HepG2 (cell line): ENCODE measurements around the gene GLIPR1. TPM values are rescaled to one million over a fixed set of nuclear protein-coding genes. Genes with fewer than 3 reads are reported as not detected.

Source experiments
- DNMT3B ChIP-seq: conservative IDR thresholded peaks from 2 replicates; pipeline ENCODE4 v1.6.1; 2016; ENCODE audit warnings: missing biosample characterization, control low read depth
- MBNL3 ChIP-seq: fragments of 250-450 bp; sonication (Bioruptor Pico); conservative IDR thresholded peaks from 2 replicates; pipeline ENCODE4 v1.8.0; 2022; ENCODE audit warnings: mild to moderate bottlenecking, inconsistent platforms
- MTA1 ChIP-seq: sonication (generic); formaldehyde crosslinking; IDR thresholded peaks from 2 replicates; pipeline ENCODE4 v1.4.0; 2020; ENCODE audit warnings: missing genetic modification reagents, mild to moderate bottlenecking, borderline replicate concordance
- REXO4 ChIP-seq: sonication (generic); formaldehyde crosslinking; IDR thresholded peaks from 2 replicates; pipeline ENCODE4 v1.8.0; 2022; ENCODE audit warnings: missing genetic modification reagents, mild to moderate bottlenecking, borderline replicate concordance
- SNAI1 ChIP-seq: sonication (generic); formaldehyde crosslinking; IDR thresholded peaks from 2 replicates; pipeline ENCODE4 v1.5.0; 2020; ENCODE audit warnings: mild to moderate bottlenecking, missing genetic modification reagents, borderline replicate concordance
- ZKSCAN1 ChIP-seq: fragments of 150-350 bp; IDR thresholded peaks from 2 replicates; pipeline ENCODE4 v1.6.1; 2014; ENCODE audit warnings: low read length
- ZNF562 ChIP-seq: sonication (generic); formaldehyde crosslinking; IDR thresholded peaks from 2 replicates; pipeline ENCODE4 v1.8.0; 2022; ENCODE audit warnings: missing genetic modification reagents, borderline replicate concordance
- ZNF768 ChIP-seq: sonication (generic); formaldehyde crosslinking; IDR thresholded peaks from 2 replicates; pipeline ENCODE4 v1.4.0; 2020; ENCODE audit warnings: missing genetic modification reagents
- ZNF776 ChIP-seq: sonication (generic); formaldehyde crosslinking; IDR thresholded peaks from 2 replicates; pipeline ENCODE4 v1.4.0; 2020; ENCODE audit warnings: mild to moderate bottlenecking, missing genetic modification reagents
- ZNF777 ChIP-seq: sonication (generic); formaldehyde crosslinking; IDR thresholded peaks from 2 replicates; pipeline ENCODE4 v1.4.0; 2020; ENCODE audit warnings: missing genetic modification reagents
- polyA plus RNA-seq, 8 experiments: library from polyadenylated mRNA; depleted of rRNA in 3 of 8; stranded (reverse) in 7 of 8; unstranded in 1 of 8; fragments of >200 nt; fragmentation: Illumina TruSeq in 4 of 8; extraction: Trizol in 4 of 8; gene quantifications; 2 replicates each; pipeline versions ENCODE4 v1.2.1 to v1.2.3, GENCODE V29; 2011 to 2016; ENCODE audit warnings: low read depth in 4 of 8, missing spikeins in 1 of 8, mixed read lengths in 1 of 8; ENCODE audit not compliant: insufficient read depth in 1 of 8
- total RNA-seq, 5 experiments: library from RNA; depleted of rRNA; stranded (reverse); fragments of >200 nt; fragmentation: Illumina TruSeq; extraction: Trizol; gene quantifications; 2 replicates each; pipeline ENCODE4 v1.2.3, GENCODE V29; 2016; ENCODE audit warnings: low read depth in 1 of 5
- TF ChIP-seq, protein P1 (sequence below): sonication (generic); formaldehyde crosslinking; IDR thresholded peaks from 2 replicates; pipeline ENCODE4 v1.4.0; 2020; ENCODE audit warnings: mild to moderate bottlenecking, missing genetic modification reagents
- TF ChIP-seq, protein P2 (sequence below): sonication (generic); formaldehyde crosslinking; IDR thresholded peaks from 2 replicates; pipeline ENCODE4 v1.8.1; 2022; ENCODE audit warnings: low read depth, mild to moderate bottlenecking, missing genetic modification reagents
- TF ChIP-seq, protein P3 (sequence below): sonication (generic); formaldehyde crosslinking; conservative IDR thresholded peaks from 2 replicates; pipeline ENCODE4 v1.8.1; 2023; ENCODE audit warnings: missing genetic modification reagents
- TF ChIP-seq, protein P4 (sequence below): sonication (generic); formaldehyde crosslinking; IDR thresholded peaks from 2 replicates; pipeline ENCODE4 v1.4.0; 2020; ENCODE audit warnings: missing genetic modification reagents

Gene GLIPR1
- total and polyA plus RNA-seq, 2 of the 13 experiments (the other 11 are each of a cell fraction or from before 2014, with no cell fraction given): 1.9 to 5.0 TPM

DNA sequence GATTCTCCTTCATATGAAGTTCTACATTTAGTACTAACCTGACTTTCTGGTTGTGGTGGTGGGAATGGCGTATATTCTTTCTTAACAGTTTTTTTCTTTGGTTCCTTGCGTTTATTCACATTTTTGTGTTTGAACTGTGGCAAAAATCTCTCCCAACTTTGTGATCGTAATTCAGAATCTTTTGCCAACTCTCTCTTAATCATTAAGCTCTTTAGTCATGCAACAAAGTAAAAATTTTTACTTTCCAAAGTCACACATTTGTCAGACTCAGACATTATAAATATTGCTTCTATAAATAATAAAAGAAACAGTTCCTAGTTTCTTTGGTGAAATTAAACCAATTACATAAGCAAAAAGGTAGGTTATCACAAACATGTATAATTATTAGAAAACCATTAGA lies 23.3 kb downstream of the GLIPR1 start (continued):
- TF ChIP-seq, protein P1, sequence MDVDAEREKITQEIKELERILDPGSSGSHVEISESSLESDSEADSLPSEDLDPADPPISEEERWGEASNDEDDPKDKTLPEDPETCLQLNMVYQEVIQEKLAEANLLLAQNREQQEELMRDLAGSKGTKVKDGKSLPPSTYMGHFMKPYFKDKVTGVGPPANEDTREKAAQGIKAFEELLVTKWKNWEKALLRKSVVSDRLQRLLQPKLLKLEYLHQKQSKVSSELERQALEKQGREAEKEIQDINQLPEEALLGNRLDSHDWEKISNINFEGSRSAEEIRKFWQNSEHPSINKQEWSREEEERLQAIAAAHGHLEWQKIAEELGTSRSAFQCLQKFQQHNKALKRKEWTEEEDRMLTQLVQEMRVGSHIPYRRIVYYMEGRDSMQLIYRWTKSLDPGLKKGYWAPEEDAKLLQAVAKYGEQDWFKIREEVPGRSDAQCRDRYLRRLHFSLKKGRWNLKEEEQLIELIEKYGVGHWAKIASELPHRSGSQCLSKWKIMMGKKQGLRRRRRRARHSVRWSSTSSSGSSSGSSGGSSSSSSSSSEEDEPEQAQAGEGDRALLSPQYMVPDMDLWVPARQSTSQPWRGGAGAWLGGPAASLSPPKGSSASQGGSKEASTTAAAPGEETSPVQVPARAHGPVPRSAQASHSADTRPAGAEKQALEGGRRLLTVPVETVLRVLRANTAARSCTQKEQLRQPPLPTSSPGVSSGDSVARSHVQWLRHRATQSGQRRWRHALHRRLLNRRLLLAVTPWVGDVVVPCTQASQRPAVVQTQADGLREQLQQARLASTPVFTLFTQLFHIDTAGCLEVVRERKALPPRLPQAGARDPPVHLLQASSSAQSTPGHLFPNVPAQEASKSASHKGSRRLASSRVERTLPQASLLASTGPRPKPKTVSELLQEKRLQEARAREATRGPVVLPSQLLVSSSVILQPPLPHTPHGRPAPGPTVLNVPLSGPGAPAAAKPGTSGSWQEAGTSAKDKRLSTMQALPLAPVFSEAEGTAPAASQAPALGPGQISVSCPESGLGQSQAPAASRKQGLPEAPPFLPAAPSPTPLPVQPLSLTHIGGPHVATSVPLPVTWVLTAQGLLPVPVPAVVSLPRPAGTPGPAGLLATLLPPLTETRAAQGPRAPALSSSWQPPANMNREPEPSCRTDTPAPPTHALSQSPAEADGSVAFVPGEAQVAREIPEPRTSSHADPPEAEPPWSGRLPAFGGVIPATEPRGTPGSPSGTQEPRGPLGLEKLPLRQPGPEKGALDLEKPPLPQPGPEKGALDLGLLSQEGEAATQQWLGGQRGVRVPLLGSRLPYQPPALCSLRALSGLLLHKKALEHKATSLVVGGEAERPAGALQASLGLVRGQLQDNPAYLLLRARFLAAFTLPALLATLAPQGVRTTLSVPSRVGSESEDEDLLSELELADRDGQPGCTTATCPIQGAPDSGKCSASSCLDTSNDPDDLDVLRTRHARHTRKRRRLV (CRISPR knock-in tag): no peak
- TF ChIP-seq, protein P2, sequence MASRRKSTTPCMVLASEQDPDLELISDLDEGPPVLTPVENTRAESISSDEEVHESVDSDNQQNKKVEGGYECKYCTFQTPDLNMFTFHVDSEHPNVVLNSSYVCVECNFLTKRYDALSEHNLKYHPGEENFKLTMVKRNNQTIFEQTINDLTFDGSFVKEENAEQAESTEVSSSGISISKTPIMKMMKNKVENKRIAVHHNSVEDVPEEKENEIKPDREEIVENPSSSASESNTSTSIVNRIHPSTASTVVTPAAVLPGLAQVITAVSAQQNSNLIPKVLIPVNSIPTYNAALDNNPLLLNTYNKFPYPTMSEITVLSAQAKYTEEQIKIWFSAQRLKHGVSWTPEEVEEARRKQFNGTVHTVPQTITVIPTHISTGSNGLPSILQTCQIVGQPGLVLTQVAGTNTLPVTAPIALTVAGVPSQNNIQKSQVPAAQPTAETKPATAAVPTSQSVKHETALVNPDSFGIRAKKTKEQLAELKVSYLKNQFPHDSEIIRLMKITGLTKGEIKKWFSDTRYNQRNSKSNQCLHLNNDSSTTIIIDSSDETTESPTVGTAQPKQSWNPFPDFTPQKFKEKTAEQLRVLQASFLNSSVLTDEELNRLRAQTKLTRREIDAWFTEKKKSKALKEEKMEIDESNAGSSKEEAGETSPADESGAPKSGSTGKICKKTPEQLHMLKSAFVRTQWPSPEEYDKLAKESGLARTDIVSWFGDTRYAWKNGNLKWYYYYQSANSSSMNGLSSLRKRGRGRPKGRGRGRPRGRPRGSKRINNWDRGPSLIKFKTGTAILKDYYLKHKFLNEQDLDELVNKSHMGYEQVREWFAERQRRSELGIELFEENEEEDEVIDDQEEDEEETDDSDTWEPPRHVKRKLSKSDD (CRISPR knock-in tag): no peak
- TF ChIP-seq SNAI1 (CRISPR knock-in tag) (no peak), ZKSCAN1 (no peak), ZNF768 (CRISPR knock-in tag) (no peak), MTA1 (CRISPR knock-in tag) (no peak), ZNF562 (CRISPR knock-in tag) (no peak), ZNF776 (CRISPR knock-in tag) (no peak), MBNL3 (CRISPR knock-in tag) (no peak), ZNF777 (no peak), DNMT3B (no peak), REXO4 (CRISPR knock-in tag) (no peak)
- TF ChIP-seq, protein P3, sequence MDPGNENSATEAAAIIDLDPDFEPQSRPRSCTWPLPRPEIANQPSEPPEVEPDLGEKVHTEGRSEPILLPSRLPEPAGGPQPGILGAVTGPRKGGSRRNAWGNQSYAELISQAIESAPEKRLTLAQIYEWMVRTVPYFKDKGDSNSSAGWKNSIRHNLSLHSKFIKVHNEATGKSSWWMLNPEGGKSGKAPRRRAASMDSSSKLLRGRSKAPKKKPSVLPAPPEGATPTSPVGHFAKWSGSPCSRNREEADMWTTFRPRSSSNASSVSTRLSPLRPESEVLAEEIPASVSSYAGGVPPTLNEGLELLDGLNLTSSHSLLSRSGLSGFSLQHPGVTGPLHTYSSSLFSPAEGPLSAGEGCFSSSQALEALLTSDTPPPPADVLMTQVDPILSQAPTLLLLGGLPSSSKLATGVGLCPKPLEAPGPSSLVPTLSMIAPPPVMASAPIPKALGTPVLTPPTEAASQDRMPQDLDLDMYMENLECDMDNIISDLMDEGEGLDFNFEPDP (CRISPR knock-in tag): no peak
- TF ChIP-seq, protein P4, sequence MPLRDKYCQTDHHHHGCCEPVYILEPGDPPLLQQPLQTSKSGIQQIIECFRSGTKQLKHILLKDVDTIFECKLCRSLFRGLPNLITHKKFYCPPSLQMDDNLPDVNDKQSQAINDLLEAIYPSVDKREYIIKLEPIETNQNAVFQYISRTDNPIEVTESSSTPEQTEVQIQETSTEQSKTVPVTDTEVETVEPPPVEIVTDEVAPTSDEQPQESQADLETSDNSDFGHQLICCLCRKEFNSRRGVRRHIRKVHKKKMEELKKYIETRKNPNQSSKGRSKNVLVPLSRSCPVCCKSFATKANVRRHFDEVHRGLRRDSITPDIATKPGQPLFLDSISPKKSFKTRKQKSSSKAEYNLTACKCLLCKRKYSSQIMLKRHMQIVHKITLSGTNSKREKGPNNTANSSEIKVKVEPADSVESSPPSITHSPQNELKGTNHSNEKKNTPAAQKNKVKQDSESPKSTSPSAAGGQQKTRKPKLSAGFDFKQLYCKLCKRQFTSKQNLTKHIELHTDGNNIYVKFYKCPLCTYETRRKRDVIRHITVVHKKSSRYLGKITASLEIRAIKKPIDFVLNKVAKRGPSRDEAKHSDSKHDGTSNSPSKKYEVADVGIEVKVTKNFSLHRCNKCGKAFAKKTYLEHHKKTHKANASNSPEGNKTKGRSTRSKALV: no peak
